ENCODE measurements around the gene CMSS1.

DNA sequence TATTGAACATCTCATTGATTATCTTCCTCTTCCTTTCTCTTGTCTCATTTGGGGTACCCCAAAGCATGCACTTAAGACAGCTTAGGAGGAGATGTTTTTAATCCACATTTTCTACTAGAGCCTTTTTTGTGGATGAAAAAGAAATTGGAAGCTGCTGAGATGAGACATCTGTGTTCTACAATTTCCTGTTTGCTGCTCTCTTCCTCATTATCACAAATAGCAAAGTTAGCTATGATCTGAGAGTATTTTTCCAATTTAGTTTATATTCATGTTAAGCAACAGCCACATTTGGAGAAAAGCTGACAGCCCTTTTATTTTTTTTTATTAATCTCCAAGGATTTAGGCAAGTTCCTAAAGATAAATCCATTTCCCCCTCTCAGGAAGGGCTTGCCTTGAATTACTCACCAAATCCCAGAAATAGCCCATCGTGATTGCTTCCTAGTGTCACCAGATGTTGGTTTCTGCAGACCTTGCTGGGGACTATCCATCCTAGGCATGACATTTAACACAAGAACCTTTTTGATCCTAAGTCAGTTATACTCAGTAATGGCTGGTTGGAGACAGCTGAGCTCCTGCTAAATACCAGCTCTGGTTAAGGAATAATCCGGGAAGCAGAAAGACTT is 367.4 kb downstream of the CMSS1 start:
- TF ChIP-seq TAF1 (IDR thresholded peaks at IDR 0.05; ENCODE audit: borderline replicate concordance, low read depth, low read length) (no peak), POLR2A (IDR thresholded peaks at IDR 0.05; ENCODE audit: low read depth, low read length) (no peak), POLR2AphosphoS5 (IDR thresholded peaks at IDR 0.05; ENCODE audit: low read depth, low read length) (no peak)
